ENCODE results near the gene KLC4. TPM values are rescaled to one million over a fixed set of nuclear protein-coding genes. Genes with fewer than 3 reads are reported as not detected.

The KLC4 gene
- total and polyA plus RNA-seq, 9 of the 15 experiments (the other 6 are each of a cell fraction or from before 2014, with no cell fraction given) = 1.7 to 16.2 (median 7.7) TPM

- no peak for ATAC-seq
- no peak overlapping the region for H3K4me2 ChIP-seq (ENCODE audit: insufficient read depth, low read length)
- DNase-seq (ENCODE audit: extremely low read depth in 1 of 4, low spot score in 3 of 4) = no peak
- H3K4me1 ChIP-seq (replicated peaks in 1 of 2; ENCODE audit: control insufficient read depth in 2 of 2, insufficient read depth in 2 of 2, low read length in 2 of 2) = peaks cover 11 to 24% of the 10 kb centered on the region in 2 experiments
- CTCF ChIA-PET (ENCODE audit: low intra/inter-chr PET ratio) = interaction anchor here (0.7 kb wide), 1 partner anchor 13 kb away, joined by 4 read pairs; no protein-coding TSS in a partner anchor
- H4K20me1 ChIP-seq (replicated peaks; ENCODE audit: control insufficient read depth, insufficient read depth, low read length) = no peaks in the 10 kb centered on the region
- H3K27me3 ChIP-seq (ENCODE audit: control insufficient read depth in 2 of 2, insufficient read depth in 2 of 2, low read length in 2 of 2) = no peaks in the 10 kb centered on the region
- no peak overlapping the region for H2AFZ ChIP-seq (ENCODE audit: low read depth, low read length)
- H3K79me2 ChIP-seq (ENCODE audit: control insufficient read depth, insufficient read depth, low read length) = peaks cover 44% of the 10 kb centered on the region
- H3K36me3 ChIP-seq (ENCODE audit: control insufficient read depth, insufficient read depth, low read length) = peaks cover 79% of the 10 kb centered on the region
- WGBS (ENCODE audit: insufficient coverage, low coverage, missing lambda C conversion rate) = 92% methylated on average over 2 of the region's 2 CpGs
- no peak overlapping the region for H3K9ac ChIP-seq (ENCODE audit: insufficient read depth in 1 of 2, low read depth in 2 of 2, low read length in 2 of 2)
- no peak overlapping the region for H3K27ac ChIP-seq (ENCODE audit: extremely low read depth, low read depth, low read length)
- no peaks in the 10 kb centered on the region for H3K9me3 ChIP-seq (replicated peaks; ENCODE audit: control insufficient read depth, insufficient read depth, low read depth, low read length)
- intact Hi-C loops (cut with micrococcal nuclease) (no loop called here), in situ Hi-C loops (cut with MboI) (no loop called here)
- BruUV-seq (replicated peaks) = TSS peak; percentile 14
- no peaks in the 10 kb centered on the region for H3K9me1 ChIP-seq (ENCODE audit: control insufficient read depth, insufficient read depth, low read length)
- no peak for FAIRE-seq
- POLR2A ChIA-PET = interaction anchor here (0.9 to 1.8 kb wide), 4 partner anchors 10 to 95 kb away, joined by 3 to 6 read pairs (median 5); partner anchors contain the start of genes KLHDC3 and MEA1
- TF ChIP-seq CREBBP (IDR thresholded peaks at IDR 0.05; ENCODE audit: low read depth, low read length) (no peak), MXI1 (IDR thresholded peaks at IDR 0.05; ENCODE audit: low read depth, low read length) (no peak), RAD51 (IDR thresholded peaks at IDR 0.05; ENCODE audit: borderline replicate concordance, low read depth) (no peak), HDAC2 (IDR thresholded peaks at IDR 0.05) (no peak), ZNF592 (IDR thresholded peaks at IDR 0.05) (no peak)
- no peak overlapping the region for H3K4me3 ChIP-seq
Observed at GRCh38 chr6:43024436-43024835, 35.0 kb upstream of the KLC4 start.
